Measurements from ENCODE around the gene CCL28. TPM values are rescaled to one million over a fixed set of nuclear protein-coding genes. Genes with fewer than 3 reads are reported as not detected.

Gene CCL28
- total and polyA plus RNA-seq, 10 of the 15 experiments (the other 5 are each of a cell fraction or from before 2014, with no cell fraction given), result 1.5 to 7.5 (median 4.4) TPM

DNA sequence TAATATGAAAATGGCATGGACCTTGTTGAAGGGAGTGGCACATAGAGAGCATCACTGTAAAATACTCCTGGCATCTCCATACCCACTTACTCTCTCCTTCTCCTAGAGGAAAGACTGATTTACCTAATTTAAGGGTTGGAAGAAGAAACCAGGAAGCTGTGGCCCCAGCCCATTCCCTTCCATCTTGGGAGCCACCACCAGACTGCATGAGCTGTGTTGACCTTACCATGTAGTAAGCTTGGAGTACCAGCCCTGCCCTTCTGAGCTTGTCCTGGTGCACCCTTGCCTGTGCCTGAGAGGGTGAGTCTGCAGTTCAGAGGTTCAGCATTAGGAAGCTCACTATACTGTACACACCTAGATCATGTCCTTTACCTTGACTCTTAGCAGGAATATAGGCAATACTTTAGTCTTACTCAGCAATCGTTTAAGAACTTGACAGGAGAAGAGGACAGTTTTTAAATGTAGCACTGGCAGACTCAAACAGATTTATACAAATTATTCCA is 63.3 kb downstream of the CCL28 start:
- H3K4me2 ChIP-seq (ENCODE audit: control insufficient read depth, insufficient read depth), result no peak overlapping the region
- SMC1A ChIA-PET (ENCODE audit: uncharacterized antibody, unreplicated experiment), result no interaction called here

DNA sequence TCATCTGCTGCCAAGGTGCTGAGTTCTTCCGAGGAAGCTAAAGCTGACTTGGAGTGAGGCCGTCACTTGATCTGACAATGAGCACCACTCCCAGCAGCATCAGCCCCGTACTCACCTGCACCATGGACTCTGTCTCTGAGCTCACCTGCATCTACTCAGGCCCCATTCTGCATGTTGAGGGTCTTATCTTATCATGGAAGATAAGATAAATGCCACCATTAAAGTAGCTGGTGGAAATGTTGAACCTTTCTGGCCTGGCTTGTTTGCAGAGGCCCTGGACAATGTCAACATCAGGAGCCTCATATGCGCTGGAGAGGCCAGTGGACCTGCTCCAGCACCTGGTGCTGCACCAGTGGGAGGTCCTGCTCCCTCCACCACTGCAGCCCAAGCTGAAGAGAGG is 64.0 kb downstream of the CCL28 start:
- no peaks in the 10 kb centered on the region; a peak in 1 of 4 replicates for H3K27me3 ChIP-seq (replicated peaks in 1 of 2; ENCODE audit: control insufficient read depth in 2 of 2, insufficient read depth in 2 of 2, low read length in 1 of 2)
- H3K9me3 ChIP-seq (replicated peaks; ENCODE audit: control insufficient read depth, insufficient read depth, low read length), result no peaks in the 10 kb centered on the region; the same call in 2 of the 3 replicates
- H3K9ac ChIP-seq (ENCODE audit: control insufficient read depth, insufficient read depth, low read length), result no peak overlapping the region
- no peaks in the 10 kb centered on the region for H3K79me2 ChIP-seq (ENCODE audit: control insufficient read depth, insufficient read depth, low read length)
- no peaks in the 10 kb centered on the region for H4K20me1 ChIP-seq (ENCODE audit: control insufficient read depth, insufficient read depth)
- no peaks in the 10 kb centered on the region for H3K36me3 ChIP-seq (ENCODE audit: control insufficient read depth in 2 of 2, insufficient read depth in 2 of 2, low read length in 1 of 2)
- H3K4me1 ChIP-seq (ENCODE audit: control insufficient read depth, insufficient read depth, low read length), result no peaks in the 10 kb centered on the region
- ChIA-PET CTCF (no interaction called here), RAD21 (ENCODE audit: unreplicated experiment) (no interaction called here), POLR2A (no interaction called here), SMC1A (ENCODE audit: uncharacterized antibody, unreplicated experiment) (no interaction called here)
- intact Hi-C loops (cut with micrococcal nuclease; ENCODE audit: unreplicated experiment), result no loop called here
- no peak for DNase-seq (ENCODE audit: low read depth, low spot score)
- WGBS (ENCODE audit: insufficient coverage, insufficient replicate concordance, low lambda C conversion rate, missing lambda C conversion rate), result 59% methylated on average over 4 of the region's 4 CpGs
- in situ Hi-C loops (cut with MboI), result no loop called here
- no peak overlapping the region for H2AFZ ChIP-seq (ENCODE audit: control insufficient read depth, low read depth, low read length)
- no peak for FAIRE-seq
- no peak overlapping the region for H3K4me3 ChIP-seq
- H3K4me2 ChIP-seq (ENCODE audit: control insufficient read depth, insufficient read depth), result no peak overlapping the region
- no peak overlapping the region for H3K27ac ChIP-seq (ENCODE audit: control insufficient read depth, insufficient read depth)
- no TSS peak for BruUV-seq (replicated peaks)
- ATAC-seq, result no peak
- TF ChIP-seq SMAD1 (IDR thresholded peaks at IDR 0.05; ENCODE audit: low read depth, partially characterized antibody), result no peak
- TF ChIP-seq IRF5 (IDR thresholded peaks at IDR 0.05; ENCODE audit: borderline replicate concordance), result no peak
- TF ChIP-seq IRF4 (IDR thresholded peaks at IDR 0.05; ENCODE audit: low read depth, low read length), result no peak
- TF ChIP-seq, protein P1, sequence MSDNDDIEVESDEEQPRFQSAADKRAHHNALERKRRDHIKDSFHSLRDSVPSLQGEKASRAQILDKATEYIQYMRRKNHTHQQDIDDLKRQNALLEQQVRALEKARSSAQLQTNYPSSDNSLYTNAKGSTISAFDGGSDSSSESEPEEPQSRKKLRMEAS (IDR thresholded peaks at IDR 0.05; ENCODE audit: low read depth, low read length), result no peak
- TF ChIP-seq YBX1 (IDR thresholded peaks at IDR 0.05), result no peak
- no peak for TF ChIP-seq ELK1 (IDR thresholded peaks at IDR 0.05; ENCODE audit: low read depth, low read length)
- TF ChIP-seq HDAC6 (IDR thresholded peaks at IDR 0.05; ENCODE audit: unreplicated experiment), result no peak

More for the DNA sequence above, 63.3 kb downstream of the CCL28 start:
- Histone ChIP-seq H3K4me3 (no peak overlapping the region), H4K20me1 (ENCODE audit: control insufficient read depth, insufficient read depth) (no peaks in the 10 kb centered on the region), H2AFZ (ENCODE audit: control insufficient read depth, low read depth, low read length) (no peak overlapping the region), H3K9me3 (replicated peaks; ENCODE audit: control insufficient read depth, insufficient read depth, low read length) (no peaks in the 10 kb centered on the region; the same call in 2 of the 3 replicates), H3K27ac (ENCODE audit: control insufficient read depth, insufficient read depth) (no peak overlapping the region), H3K9ac (ENCODE audit: control insufficient read depth, insufficient read depth, low read length) (no peak overlapping the region), H3K79me2 (ENCODE audit: control insufficient read depth, insufficient read depth, low read length) (no peaks in the 10 kb centered on the region), H3K27me3 (replicated peaks in 1 of 2; ENCODE audit: control insufficient read depth in 2 of 2, insufficient read depth in 2 of 2, low read length in 1 of 2) (no peaks in the 10 kb centered on the region; a peak in 1 of 4 replicates), H3K4me1 (ENCODE audit: control insufficient read depth, insufficient read depth, low read length) (no peaks in the 10 kb centered on the region), H3K36me3 (ENCODE audit: control insufficient read depth in 2 of 2, insufficient read depth in 2 of 2, low read length in 1 of 2) (no peaks in the 10 kb centered on the region)
- intact Hi-C loops (cut with micrococcal nuclease; ENCODE audit: unreplicated experiment) (no loop called here), in situ Hi-C loops (cut with MboI) (no loop called here)
- ChIA-PET POLR2A (no interaction called here), RAD21 (ENCODE audit: unreplicated experiment) (no interaction called here), CTCF (no interaction called here)
- TF ChIP-seq CHD1 (IDR thresholded peaks at IDR 0.05; ENCODE audit: low read depth, low read length), result no peak
- TF ChIP-seq, protein P2, sequence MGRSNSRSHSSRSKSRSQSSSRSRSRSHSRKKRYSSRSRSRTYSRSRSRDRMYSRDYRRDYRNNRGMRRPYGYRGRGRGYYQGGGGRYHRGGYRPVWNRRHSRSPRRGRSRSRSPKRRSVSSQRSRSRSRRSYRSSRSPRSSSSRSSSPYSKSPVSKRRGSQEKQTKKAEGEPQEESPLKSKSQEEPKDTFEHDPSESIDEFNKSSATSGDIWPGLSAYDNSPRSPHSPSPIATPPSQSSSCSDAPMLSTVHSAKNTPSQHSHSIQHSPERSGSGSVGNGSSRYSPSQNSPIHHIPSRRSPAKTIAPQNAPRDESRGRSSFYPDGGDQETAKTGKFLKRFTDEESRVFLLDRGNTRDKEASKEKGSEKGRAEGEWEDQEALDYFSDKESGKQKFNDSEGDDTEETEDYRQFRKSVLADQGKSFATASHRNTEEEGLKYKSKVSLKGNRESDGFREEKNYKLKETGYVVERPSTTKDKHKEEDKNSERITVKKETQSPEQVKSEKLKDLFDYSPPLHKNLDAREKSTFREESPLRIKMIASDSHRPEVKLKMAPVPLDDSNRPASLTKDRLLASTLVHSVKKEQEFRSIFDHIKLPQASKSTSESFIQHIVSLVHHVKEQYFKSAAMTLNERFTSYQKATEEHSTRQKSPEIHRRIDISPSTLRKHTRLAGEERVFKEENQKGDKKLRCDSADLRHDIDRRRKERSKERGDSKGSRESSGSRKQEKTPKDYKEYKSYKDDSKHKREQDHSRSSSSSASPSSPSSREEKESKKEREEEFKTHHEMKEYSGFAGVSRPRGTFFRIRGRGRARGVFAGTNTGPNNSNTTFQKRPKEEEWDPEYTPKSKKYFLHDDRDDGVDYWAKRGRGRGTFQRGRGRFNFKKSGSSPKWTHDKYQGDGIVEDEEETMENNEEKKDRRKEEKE (IDR thresholded peaks at IDR 0.05), result no peak
- DNase-seq (ENCODE audit: low read depth, low spot score), result no peak
- FAIRE-seq, result no peak
- ATAC-seq, result no peak
- BruUV-seq (replicated peaks), result no TSS peak
- 19% methylated on average over 1 of the region's 1 CpG for WGBS (ENCODE audit: insufficient coverage, insufficient replicate concordance, low lambda C conversion rate, missing lambda C conversion rate)
